Retinal pigment epithelial cell (primary cell): ENCODE results near the gene PERM1.
"Not testable (repeated sequence)": the region's sequence is repeated elsewhere in the genome, so short reads cannot be mapped to it uniquely, and the experiment has no call there.

Experiments used
- DNase-seq: peaks from one replicate; pipeline ENCODE4 v3.0.0-alpha.2; 2010; ENCODE audit warnings: low read depth
- H3K4me3 ChIP-seq: 2 replicates; pipeline ENCODE4 v1.5.1; 2011; ENCODE audit warnings: mild to moderate bottlenecking, low read length, control low read depth, moderate library complexity
- TF ChIP-seq, protein P1 (sequence below): conservative IDR thresholded peaks from 2 replicates; pipeline ENCODE4 v1.5.1; 2011; ENCODE audit warnings: low read depth, low read length, control low read depth, inconsistent platforms

Gene PERM1, protein sequence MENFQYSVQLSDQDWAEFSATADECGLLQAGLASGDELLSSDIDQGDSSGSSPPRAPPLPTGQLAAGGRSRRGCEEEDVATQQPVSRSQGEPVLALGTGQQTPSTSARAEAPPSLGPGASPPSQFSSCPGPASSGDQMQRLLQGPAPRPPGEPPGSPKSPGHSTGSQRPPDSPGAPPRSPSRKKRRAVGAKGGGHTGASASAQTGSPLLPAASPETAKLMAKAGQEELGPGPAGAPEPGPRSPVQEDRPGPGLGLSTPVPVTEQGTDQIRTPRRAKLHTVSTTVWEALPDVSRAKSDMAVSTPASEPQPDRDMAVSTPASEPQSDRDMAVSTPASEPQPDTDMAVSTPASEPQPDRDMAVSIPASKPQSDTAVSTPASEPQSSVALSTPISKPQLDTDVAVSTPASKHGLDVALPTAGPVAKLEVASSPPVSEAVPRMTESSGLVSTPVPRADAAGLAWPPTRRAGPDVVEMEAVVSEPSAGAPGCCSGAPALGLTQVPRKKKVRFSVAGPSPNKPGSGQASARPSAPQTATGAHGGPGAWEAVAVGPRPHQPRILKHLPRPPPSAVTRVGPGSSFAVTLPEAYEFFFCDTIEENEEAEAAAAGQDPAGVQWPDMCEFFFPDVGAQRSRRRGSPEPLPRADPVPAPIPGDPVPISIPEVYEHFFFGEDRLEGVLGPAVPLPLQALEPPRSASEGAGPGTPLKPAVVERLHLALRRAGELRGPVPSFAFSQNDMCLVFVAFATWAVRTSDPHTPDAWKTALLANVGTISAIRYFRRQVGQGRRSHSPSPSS

DNA sequence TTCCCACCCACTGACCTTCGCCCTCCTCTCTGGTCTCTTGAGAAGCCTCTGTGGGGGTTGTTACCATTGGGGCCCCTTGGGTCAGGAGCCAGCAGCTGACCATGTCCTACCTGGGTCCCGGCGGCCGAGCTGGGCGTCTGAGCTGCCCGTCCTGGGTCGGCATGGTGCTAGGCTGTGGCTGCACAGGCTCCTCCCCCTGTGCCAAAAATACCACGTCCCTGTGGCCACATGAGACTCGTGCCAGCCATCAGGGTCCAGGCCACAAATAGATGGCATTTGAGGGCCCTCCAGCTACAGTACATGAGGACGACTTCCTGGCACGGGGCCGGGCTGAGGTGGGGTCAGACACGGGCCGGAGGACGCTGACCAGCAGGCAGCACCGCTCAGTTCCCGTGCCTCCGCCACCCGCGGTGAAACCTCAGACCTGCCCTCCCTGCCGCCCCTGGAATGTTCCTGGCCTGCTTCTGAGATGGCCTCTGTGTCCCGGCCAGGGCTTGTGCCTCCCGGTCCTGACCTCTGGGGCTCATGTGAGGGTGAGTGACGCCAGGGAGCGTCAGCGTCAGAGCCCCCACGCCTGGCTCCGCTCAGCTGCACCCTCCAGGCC is at the start of gene PERM1:
Gene PERM1 (minus strand): TSS at position 139 of the 604 bp plus-strand sequence. CDS start 1,064 bp downstream, outside the sequence.
- TF ChIP-seq, protein P1, sequence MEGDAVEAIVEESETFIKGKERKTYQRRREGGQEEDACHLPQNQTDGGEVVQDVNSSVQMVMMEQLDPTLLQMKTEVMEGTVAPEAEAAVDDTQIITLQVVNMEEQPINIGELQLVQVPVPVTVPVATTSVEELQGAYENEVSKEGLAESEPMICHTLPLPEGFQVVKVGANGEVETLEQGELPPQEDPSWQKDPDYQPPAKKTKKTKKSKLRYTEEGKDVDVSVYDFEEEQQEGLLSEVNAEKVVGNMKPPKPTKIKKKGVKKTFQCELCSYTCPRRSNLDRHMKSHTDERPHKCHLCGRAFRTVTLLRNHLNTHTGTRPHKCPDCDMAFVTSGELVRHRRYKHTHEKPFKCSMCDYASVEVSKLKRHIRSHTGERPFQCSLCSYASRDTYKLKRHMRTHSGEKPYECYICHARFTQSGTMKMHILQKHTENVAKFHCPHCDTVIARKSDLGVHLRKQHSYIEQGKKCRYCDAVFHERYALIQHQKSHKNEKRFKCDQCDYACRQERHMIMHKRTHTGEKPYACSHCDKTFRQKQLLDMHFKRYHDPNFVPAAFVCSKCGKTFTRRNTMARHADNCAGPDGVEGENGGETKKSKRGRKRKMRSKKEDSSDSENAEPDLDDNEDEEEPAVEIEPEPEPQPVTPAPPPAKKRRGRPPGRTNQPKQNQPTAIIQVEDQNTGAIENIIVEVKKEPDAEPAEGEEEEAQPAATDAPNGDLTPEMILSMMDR = no peak
- H3K4me3 ChIP-seq = no peak within 1 kb of the TSS
- DNase-seq = no peak

DNA sequence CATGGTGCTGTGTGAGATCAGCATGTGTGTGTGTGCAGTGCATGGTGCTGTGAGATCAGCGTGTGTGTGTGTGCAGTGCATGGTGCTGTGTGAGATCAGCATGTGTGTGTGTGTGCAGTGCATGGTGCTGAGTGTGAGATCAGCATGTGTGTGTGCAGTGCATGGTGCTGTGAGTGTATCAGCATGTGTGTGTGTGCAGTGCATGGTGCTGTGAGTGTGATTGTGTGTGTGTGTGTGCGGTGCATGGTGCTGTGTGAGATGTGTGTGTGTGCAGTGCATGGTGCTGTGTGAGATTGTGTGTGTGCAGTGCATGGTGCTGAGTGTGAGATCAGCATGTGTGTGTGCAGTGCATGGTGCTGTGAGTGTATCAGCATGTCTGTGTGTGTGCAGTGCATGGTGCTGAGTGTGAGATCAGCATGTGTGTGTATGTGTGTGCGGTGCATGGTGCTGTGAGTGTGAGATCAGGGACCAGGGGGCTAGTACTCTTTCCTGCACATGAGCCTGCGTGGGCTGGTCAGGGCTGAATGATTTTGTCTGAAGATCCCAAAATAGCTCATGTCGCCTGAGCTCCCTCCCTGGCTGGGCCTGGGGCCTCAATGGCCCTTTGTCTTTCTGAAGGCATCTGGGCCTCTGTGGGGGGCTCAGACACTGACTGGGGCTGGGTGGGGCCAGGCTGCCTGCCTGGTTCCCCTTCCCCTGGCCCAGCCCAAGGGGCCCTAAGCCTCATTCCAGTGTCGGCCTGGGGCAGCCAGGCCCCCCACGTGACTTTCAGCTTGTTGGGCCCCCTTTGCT is 49.2 kb upstream of the PERM1 start:
- not testable (repeated sequence) for H3K4me3 ChIP-seq, DNase-seq

DNA sequence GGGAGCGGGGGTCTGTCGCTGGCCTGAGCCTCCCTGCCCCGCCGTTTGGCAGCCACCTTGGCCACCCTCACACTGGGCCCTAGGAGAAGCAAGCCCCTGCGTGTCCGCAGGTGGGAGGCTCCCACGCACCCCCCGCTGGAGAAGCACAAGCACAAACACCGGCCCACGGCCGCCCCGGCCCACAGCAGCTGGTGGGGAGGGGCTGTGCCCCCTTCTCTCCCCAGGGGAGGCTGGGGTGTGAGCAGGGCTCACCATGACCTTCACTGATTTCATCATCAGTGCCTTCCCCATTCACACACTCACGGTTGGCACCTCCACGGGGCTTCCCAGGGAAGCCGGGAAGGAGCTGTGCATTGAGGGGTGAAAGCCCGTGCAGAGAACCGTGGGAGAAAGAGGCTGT is 45.9 kb upstream of the PERM1 start:
- TF ChIP-seq, protein P1 = no peak
- no peak overlapping the region for H3K4me3 ChIP-seq
- DNase-seq = no peak

DNA sequence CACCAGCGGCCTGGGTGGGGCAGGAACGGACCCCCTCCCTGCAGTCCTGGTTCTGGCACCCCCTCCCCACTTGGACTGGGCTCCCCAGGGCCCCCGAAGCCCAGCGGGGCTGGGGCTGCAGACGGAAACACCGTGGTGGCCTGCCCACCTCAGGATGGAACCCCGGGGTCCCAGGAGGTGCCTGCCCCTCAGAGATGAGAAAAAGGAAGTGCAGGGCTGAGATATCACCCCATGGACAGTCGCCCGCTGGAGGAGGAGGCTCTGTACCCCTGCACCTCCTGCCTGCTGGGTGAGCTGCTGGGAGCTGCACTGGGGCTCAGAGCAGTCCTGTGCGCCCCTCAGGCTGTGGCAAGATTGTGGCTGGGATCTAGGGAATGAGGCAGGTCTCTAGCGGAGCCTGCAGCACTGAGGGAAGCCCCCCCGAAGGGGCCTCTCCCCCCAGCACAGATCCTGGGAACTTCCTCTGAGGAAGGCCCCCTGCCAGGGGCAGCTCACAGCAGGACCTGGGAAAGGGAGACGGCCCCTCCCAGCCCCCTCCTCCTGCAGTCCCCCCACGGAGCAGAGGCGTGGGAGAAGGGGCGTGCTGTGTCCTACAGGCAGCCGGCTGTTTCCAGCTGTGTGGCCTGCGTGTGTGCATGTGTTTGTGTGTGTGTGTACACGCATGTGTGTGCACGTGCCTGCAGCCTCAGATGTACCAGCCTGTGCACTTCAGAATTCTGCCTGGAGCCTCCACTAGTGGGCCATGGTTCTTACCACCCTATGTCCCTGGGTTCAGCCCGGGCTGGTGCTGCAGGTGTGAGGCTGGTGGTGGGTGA is 44.9 kb upstream of the PERM1 start:
- TF ChIP-seq, protein P1 = no peak
- DNase-seq = no peak
- no peak overlapping the region for H3K4me3 ChIP-seq

DNA sequence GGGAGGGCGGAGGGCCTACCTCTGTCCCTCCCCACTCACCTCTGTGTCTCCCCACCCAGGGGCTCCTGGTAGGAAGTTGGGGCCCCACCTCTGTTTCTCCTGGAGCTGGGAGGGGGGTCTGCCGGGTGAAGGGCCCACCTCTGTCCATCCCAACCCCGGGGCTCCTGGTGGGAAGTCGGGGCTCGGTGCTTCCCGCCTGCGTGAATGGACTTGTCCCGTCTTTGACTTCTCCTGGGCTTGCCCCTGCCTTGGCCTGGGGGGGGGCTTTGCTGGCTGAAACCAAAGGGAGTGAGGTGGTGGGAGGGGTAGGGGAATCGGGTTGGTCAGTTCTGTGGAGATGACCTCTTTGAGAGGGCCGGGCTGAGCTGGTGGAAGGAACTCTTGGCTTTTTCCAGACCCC is 43.8 kb upstream of the PERM1 start:
- TF ChIP-seq, protein P1 = no peak
- DNase-seq = no peak
- no peak overlapping the region for H3K4me3 ChIP-seq

DNA sequence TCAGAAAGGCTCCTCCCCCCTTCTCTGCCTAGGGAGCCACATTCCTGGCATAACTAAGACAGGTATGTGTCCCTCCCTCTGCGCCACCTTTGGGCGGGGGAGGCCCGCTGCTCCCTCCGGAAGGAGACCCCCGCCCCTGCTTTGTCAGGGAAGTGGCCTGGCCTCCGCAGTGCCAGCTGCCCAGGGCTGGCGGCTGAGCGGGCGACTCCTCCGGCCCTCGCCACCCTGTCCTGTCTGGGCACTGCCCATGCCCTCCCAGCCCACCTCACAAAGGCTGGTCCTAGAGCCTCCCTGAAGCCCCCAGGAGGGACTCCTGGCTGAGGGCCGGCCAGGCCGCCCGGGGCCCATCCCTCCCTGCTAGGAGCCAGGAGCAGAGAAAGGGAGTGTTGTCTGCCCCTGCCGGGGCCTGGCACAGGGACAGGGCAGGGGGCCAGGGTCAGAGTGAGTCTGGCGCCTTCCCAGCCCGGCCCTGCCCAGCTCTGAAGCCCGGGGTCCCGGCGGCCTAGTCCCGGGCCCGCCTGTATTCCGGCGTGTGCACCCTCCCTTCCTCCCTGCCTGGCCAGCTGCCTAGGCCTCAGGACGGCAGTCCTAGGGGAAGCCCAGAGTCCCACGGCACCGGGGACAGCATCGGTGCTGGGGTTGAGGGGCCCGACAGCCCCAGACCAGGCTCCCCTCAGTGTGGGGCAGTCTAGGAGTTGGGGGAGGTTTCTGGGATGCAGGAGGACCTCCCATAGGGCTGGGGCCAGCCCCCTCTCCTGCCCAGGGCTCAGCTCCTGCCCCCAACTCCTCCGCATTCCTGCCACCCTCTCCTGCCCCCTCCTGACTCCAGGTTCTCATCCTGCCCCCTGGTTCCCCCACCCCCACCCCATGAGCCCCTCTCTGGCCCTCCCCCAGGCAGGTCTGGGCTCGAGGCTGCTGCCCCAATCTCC is 43.1 kb upstream of the PERM1 start:
- DNase-seq = peak; percentile 62
- peak overlapping the region; percentile 36 for H3K4me3 ChIP-seq
- TF ChIP-seq, protein P1 = no peak
